WI38 (cell line): Measurements from ENCODE around the gene LTBR.
A peak's percentile ranks its signal among the peaks of the same experiment; 100 is the strongest.

Experiments used
- H3K4me3 ChIP-seq: 2 replicates; pipeline ENCODE4 v1.5.1; 2011; ENCODE audit warnings: low read depth, mild to moderate bottlenecking, control low read depth, low read length
- TF ChIP-seq, protein P1 (sequence below): IDR thresholded peaks from 2 replicates; pipeline ENCODE4 v1.5.1; 2012; ENCODE audit warnings: low read depth, mild to moderate bottlenecking, control low read depth, low read length

LTBR gene

DNA sequence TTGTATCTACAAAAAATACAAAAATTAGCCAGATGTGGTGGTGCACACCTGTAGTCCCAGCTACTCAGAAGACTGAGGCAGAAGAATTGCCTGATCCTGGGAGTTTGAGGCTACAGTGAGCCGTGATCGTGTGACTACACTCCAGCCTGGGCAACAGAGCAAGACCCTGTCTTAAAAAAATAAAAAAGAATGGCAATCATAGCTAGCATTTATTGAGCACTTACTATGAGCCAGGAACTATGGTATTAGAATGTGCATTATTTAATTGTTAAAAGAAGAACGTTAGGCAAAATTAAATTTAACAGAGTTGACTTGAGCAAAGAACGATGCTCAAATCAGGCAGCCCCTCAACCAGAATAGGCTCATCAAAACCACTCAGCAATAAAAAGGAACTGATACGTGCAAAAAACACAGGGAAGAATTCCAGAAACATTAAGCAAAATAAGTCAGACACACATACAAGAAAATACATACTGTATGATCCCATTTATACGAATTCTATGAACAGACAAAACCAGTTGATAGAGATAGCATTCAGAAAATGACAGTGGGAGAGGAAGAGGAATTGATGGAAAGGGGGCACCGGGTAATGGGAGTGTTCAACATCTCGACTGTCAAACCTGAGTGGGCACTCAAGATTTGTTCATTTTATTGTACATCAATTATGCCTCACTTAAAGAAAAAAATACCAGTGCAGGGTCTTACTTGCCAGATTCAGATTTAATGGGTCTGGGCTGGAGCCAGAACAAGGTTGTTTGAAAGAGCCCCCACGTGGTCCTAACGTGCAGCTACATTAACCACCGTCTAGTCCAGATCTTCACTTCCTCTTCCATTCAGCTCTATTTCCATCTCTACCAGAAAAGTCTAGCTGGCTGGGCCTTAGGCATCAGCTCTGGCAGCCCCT is 16.6 kb upstream of the LTBR start:
- TF ChIP-seq, protein P1, sequence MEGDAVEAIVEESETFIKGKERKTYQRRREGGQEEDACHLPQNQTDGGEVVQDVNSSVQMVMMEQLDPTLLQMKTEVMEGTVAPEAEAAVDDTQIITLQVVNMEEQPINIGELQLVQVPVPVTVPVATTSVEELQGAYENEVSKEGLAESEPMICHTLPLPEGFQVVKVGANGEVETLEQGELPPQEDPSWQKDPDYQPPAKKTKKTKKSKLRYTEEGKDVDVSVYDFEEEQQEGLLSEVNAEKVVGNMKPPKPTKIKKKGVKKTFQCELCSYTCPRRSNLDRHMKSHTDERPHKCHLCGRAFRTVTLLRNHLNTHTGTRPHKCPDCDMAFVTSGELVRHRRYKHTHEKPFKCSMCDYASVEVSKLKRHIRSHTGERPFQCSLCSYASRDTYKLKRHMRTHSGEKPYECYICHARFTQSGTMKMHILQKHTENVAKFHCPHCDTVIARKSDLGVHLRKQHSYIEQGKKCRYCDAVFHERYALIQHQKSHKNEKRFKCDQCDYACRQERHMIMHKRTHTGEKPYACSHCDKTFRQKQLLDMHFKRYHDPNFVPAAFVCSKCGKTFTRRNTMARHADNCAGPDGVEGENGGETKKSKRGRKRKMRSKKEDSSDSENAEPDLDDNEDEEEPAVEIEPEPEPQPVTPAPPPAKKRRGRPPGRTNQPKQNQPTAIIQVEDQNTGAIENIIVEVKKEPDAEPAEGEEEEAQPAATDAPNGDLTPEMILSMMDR, result peak; percentile 17; the same call in 1 of the 2 replicates
- no peak overlapping the region for H3K4me3 ChIP-seq

DNA sequence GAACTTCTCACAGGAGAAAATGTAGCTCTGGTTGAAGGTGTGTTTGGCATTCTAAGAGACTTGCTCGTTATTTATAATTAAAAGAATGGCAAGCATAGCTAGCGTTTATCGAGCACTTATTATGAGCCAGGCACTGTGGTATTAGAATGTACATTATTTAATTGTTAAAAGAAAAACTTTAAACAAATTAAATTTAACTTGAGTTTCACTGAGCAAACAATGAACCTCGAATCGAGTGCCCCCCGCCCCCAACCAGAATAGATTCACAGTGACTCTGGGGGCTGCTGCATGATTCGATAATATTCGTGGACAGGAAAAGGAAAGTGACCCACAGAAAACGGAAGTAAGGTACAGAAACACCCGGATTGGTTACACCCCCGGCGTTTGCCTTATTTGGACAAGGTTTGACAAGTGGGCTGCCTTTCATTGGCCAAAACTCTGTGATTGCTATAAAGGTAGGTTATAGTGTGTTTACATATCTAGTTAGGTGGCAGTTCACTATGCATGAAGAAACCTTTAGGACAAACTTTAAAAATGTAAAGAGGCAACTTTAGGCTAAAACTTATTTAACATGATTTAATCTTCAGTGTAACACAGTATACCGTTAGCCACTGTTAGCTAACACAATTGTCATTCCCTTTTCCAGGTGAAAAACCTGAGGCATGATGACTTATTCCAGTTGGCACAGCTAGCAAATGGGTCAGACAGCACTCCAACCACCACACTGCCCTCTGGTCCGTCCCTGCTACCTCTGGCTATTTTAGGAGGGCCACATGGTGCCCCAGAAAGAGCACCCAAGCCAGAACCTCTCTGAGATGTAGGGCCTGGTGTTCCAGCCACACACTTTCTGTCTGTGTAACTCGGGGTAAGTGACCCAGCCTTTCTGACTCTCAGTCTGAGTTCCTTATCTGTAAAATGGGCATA is 15.7 kb upstream of the LTBR start:
- no peak overlapping the region for H3K4me3 ChIP-seq
- TF ChIP-seq, protein P1, result no peak

GRCh38 chr12:6368906-6369525 is 14.9 kb upstream of the LTBR start:
- no peak overlapping the region for H3K4me3 ChIP-seq
- TF ChIP-seq, protein P1, result no peak

GRCh38 chr12:6369916-6370575 is 13.9 kb upstream of the LTBR start:
- TF ChIP-seq, protein P1, result no peak
- no peak overlapping the region for H3K4me3 ChIP-seq

- TF ChIP-seq, protein P1, result no peak
- H3K4me3 ChIP-seq, result no peak overlapping the region
Measured at GRCh38 chr12:6370576-6370935, 13.4 kb upstream of the LTBR start.

GRCh38 chr12:6370994-6371754 is 12.8 kb upstream of the LTBR start:
- TF ChIP-seq, protein P1, result 0 out of 2 replicates have a peak, but pooled peaks have one; percentile 8
- H3K4me3 ChIP-seq, result no peak overlapping the region
